GM18861 (cell line): ENCODE measurements around the gene NME8.
"Not testable (repeated sequence)": the region's sequence is repeated elsewhere in the genome, so short reads cannot be mapped to it uniquely, and the experiment has no call there.

Source experiments
- ATAC-seq: cut with Tn5 transposase; IDR thresholded peaks from one replicate; pipeline ENCODE4 v1.9.1; 2021; ENCODE audit not compliant: unreplicated experiment

The NME8 gene, protein sequence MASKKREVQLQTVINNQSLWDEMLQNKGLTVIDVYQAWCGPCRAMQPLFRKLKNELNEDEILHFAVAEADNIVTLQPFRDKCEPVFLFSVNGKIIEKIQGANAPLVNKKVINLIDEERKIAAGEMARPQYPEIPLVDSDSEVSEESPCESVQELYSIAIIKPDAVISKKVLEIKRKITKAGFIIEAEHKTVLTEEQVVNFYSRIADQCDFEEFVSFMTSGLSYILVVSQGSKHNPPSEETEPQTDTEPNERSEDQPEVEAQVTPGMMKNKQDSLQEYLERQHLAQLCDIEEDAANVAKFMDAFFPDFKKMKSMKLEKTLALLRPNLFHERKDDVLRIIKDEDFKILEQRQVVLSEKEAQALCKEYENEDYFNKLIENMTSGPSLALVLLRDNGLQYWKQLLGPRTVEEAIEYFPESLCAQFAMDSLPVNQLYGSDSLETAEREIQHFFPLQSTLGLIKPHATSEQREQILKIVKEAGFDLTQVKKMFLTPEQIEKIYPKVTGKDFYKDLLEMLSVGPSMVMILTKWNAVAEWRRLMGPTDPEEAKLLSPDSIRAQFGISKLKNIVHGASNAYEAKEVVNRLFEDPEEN

GRCh38 chr7:37848297-37848696 is at the start of gene NME8:
Gene NME8, plus strand, starts transcription at chr7:37848597. Its CDS starts 1,670 bp downstream, at chr7:37850267.
- no peak for ATAC-seq

DNA sequence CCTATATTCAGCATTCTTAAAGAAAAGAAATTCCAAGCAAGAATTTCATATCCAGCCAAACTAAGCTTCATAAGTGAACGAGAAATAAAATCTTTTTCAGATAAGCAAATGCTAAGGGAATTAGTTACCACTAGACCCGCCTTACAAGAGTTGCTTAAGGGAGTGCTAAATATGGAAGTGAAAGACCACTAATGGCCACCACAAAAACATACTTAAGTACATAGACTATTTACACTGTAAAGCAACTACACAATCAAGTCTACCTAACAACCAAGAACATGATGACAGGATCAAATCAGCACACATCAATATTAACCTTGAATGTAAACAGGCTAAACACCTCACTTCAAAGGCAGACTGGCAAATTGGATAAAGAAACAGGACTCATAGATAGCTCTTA is 42.2 kb upstream of the NME8 start:
- no peak for ATAC-seq

DNA sequence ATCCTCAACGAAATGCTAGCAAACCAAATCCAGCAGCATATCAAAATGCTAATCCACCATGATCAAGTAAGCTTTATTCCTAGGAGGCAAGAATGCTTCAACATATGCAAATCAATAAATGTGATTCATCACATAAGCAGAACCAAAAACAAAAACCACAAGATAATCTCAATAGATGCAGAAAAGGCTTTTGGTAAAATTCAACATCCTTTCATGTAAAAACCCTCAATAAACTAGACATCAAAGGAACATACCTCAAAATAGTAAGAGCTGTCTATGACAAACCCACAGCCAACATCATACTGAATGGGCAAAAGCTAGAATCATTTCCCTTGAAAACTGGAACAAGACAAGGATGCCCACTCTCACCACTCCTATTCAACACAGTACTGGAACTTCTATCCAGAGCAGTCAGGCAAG is 36.2 kb upstream of the NME8 start:
- ATAC-seq, result not testable (repeated sequence)

GRCh38 chr7:37815671-37816371 is 32.6 kb upstream of the NME8 start:
- ATAC-seq, result peak; percentile 84

GRCh38 chr7:37816922-37817590 is 31.3 kb upstream of the NME8 start:
- no peak for ATAC-seq

DNA sequence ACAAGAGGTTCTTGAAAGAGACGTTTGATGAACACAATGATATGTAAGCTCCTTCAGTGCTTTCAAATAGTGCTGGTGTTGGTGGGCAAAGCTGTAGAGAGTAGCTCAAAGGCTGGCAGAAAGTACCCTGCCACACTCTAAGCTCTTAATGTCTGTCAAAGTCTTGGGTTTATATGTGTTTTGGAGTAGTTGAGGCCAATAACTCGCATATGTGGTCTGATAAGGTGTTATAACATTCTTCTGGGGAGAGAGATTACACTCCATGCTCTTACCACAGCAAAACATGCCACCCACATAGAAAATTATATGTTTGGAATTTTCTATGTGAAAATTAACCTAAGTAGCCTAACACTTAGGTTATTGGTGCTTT is 30.8 kb upstream of the NME8 start:
- ATAC-seq, result no peak

DNA sequence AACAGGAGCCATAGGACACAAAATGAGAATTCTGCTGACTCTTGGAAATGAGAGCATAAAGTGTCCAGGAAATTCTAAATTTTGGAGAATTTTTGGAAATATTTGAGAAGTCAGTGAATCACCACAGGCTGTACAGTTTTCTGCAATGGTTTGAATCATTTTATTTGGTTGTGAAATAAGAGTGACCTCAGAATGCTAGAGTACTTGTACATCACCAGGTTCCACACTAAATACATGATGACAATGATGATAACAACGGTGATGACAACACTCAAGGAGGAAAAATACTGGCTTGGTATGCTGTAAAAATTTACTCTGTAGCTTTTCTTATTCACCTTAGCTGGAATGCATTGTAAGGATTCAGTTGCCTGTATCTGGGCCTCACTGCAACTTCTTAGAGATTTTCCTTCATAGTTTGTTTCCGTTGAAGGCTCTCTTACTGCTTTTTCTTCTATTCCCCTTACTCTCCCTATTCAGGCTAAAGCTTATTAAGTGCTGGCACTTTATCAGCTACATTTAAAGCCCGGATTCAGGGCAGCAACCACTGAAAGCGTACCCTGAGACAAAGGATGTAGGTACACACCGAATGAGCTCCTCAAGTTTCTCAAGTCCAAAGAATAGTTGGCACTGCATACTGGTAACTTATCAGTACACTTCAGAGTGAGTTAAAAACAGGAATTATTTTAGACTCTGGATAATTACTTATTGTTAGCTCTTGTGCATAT is 30.2 kb upstream of the NME8 start:
- no peak for ATAC-seq

DNA sequence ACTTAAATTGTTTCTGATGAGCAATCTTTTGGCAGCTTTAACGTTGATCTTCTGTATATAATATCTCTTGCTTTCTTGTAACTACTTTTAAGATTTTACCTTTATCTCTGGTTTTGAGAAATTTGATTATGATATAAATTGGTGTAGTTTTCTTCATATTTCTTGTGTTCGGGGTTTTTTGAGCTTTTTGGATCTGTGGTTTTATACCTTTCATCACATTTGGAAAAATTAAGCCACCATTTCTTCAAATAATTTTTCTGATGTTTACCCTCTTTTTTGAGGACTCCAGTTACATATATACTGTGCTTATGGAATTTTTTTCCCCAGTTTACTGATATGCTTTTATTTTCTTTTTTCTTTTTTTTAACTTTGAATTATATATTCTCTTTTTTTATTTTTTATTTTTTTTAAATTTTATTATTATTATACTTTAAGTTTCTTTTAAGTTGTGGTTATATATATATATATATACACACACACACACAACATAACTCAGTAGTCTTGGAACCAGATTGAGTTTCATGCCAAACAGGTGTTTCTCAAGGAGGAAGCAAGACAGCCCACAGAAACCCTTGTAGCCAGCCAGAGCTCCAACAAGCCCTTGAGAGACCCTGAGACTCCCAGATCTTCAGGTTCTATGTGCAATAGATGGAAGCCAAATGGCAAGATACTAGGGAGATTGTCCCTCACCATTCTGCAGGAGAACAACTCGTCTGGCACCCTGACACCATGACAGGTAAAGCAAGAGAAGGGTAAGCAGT is 27.5 kb upstream of the NME8 start:
- no peak for ATAC-seq

DNA sequence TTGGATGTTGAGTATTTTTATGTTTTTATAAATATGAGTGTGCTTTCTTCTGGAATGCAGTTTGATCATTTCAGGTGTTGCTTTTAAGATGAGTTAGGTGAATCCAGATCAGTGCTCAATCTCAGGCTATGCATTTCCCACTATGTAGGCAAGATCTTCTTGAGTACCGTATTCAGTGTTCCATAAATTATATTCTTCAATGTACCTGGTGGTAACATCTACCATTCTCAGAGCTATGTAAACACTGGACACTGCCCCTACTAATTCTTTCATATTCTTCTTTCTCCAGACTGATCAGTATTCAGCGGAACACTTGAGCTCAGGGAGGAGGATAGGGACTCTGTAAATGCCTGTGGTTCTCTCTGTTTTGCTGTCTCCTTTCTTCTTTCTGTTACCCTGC is 25.5 kb upstream of the NME8 start:
- ATAC-seq, result no peak

DNA sequence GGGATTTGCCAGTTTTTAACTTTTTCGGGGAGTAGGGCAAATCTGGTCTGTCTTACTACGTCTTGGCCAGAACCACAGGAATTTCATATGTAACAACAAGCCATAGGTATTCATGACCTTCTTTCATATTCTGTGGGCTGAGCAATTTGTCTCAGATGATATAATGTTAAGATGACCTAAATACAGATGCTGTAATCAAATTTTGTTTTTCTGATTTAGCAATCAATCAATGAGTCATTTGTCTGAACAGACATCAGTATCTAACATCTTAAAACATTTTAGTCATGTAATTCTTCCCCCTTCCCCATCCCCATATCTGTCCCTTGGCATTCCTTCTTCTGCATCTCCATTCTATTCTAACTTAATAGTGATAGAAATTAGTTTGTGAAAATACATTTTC is 24.8 kb upstream of the NME8 start:
- ATAC-seq, result no peak

DNA sequence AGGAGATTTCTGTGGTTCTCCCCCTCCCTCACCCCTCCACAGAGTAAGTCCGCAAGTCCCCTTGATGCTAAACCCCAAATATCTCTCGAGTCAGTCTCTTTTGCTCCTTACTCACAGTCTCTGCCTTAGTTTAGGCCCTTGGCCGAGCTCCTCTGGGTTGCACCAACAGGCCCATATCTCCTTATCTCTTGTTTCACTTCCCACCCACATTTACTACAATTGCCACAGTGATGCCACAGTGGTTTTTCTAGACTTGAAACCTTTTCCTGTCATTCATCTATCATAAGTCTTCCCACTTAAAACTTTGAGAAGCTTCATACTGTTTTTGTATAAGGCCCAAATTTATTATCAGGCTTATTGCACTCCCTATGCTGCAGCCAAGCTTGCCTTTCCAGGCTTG is 23.4 kb upstream of the NME8 start:
- no peak for ATAC-seq

DNA sequence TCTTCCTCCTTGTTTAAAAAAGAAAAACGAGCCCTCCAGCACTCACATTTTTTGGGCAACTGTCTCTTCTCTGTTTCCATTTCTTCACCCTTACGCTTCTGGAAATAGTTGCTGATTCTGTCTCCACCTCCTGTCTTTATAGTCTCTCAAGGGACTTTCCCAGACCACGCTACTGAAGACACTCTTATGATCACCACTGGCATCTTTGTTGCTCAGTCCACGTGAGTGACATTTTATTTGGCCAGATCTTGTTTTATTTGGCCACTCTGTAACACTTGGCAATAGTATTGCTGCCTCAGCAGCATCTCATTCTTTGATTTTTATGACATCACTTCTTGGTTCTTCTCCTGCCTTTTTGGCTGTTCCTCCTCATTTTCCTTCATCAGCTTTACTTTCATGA is 21.6 kb upstream of the NME8 start:
- no peak for ATAC-seq

DNA sequence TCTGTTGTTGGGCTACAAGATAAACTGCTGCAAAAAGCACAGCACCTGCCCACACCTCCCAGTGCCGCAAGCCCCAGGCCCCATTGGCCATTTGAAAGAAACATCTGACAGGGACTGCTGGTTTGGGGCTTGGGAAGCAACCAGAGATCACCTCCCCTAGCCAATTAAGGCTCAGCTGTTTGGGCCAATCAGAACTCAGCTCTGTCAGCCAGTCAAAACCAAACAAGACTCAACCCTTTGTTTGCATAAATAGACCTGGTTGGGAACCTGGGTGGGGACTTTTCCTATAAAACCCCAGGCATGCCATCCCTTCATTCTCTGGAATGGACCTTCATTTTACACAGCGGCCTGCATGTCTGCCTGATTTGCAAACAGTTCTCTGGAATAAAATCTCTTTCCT is 17.2 kb upstream of the NME8 start:
- no peak for ATAC-seq

GRCh38 chr7:37832194-37832593 is 16.2 kb upstream of the NME8 start:
- ATAC-seq, result peak; percentile 81

- ATAC-seq, result no peak
These were observed 15.1 kb upstream of the NME8 start for GRCh38 chr7:37833107-37833817.

GRCh38 chr7:37833818-37834146 is 14.6 kb upstream of the NME8 start:
- ATAC-seq, result no peak

GRCh38 chr7:37853468-37853867 is 5.1 kb downstream of the NME8 start:
- no peak for ATAC-seq

DNA sequence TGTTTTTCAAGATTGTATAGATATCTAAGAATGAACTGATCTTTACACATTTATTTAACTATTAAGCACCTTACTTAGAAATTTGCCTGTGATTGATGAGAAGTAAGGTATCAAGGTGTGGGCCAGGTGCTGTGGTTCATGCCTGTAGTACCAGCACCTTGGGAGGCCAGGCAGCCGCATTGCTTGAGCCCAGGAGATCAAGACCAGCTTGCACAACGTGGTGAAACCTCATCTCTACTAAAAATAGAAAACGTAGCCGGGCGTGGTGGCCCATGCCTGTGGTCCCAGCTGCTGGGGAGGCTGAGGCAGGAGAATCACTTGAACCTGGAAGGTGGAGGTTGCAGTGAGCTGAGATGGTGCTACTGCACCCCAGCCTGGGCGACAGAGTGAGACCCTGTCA is 33.7 kb downstream of the NME8 start:
- no peak for ATAC-seq

DNA sequence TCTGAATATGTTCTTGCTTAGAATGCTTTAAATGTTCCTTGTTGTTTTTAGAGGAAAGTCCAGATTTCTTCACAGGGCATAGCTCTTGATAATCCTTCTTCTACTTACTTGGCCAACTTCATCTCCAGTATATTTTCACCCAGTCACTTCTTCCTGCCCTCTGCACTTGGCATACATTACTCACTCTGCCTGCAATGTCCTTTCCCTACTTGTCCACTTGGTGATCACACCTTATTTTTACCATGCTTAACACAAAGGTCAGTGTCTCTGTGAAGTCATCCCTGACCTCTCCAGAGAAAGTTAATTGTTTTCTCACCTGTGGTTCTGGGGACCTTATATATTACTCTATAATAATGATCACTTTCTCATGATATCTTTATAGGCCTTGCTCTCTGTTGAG is 45.0 kb downstream of the NME8 start:
- no peak for ATAC-seq

DNA sequence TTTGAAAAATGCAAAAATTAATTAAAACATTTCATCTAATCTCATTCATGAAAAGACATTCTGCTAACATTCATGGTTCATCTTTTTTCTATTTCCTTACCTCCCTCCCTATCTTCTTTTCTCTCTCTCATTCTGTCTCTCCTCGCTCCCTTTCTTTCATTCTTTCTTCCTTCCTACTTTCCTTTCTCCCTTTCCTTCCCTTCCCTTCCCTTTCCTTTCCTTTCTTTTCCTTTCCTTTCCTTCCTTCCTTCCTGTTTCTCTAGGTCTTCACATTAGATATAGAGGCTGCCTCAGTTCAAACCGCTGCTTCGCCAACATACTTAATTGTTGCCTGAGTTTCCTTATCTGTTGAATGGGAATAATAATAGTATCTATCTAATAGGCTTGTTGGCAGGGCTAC is 46.3 kb downstream of the NME8 start:
- no peak for ATAC-seq
